Myocyte (in vitro differentiated cells): Measurements from ENCODE around the gene CSNK2A1. TPM values are rescaled to one million over a fixed set of nuclear protein-coding genes. Genes with fewer than 3 reads are reported as not detected.

Source experiments
- DNase-seq: peaks from one replicate; pipeline ENCODE4 v3.0.0-alpha.2; 2012; ENCODE audit warnings: low read depth
- total RNA-seq: library from RNA; depleted of rRNA; stranded (reverse); fragments of >200 nt; gene quantifications from 2 replicates; pipeline ENCODE4 v1.2.3, GENCODE V29; 2014

CSNK2A1 gene
- total RNA-seq, 1 donor from 2014 or later = 199 TPM

GRCh38 chr20:568097-568652 is 24.6 kb upstream of the CSNK2A1 start:
- DNase-seq = no peak

- no peak for DNase-seq
Observed at GRCh38 chr20:564192-564591, 20.6 kb upstream of the CSNK2A1 start.

GRCh38 chr20:563187-563586 is 19.6 kb upstream of the CSNK2A1 start:
- no peak for DNase-seq

- no peak for DNase-seq
Observed at GRCh38 chr20:562232-562897, 18.8 kb upstream of the CSNK2A1 start.

GRCh38 chr20:561437-562231 is 18.0 kb upstream of the CSNK2A1 start:
- DNase-seq = peak; percentile 78

- DNase-seq = no peak
Observed at GRCh38 chr20:560680-561079, 17.1 kb upstream of the CSNK2A1 start.

GRCh38 chr20:558117-558516 is 14.5 kb upstream of the CSNK2A1 start:
- DNase-seq = no peak

- no peak for DNase-seq
Observed at GRCh38 chr20:556984-557383, 13.4 kb upstream of the CSNK2A1 start.

- no peak for DNase-seq
Observed at GRCh38 chr20:555976-556385, 12.4 kb upstream of the CSNK2A1 start.

GRCh38 chr20:550611-551010 is 7.0 kb upstream of the CSNK2A1 start:
- no peak for DNase-seq

GRCh38 chr20:549722-550496 is 6.3 kb upstream of the CSNK2A1 start:
- no peak for DNase-seq

- no peak for DNase-seq
Observed at GRCh38 chr20:548906-549305, 5.3 kb upstream of the CSNK2A1 start.

GRCh38 chr20:547394-547793 is 3.8 kb upstream of the CSNK2A1 start:
- DNase-seq = no peak

- no peak for DNase-seq
Observed at GRCh38 chr20:546353-546752, 2.8 kb upstream of the CSNK2A1 start.

- DNase-seq = peak; percentile 45
Observed at GRCh38 chr20:544153-544725, 649 bp upstream of the CSNK2A1 start.

- DNase-seq = peak; percentile 25
Observed at GRCh38 chr20:542777-543368, 717 bp downstream of the CSNK2A1 start.

GRCh38 chr20:540391-541201 is 3.0 kb downstream of the CSNK2A1 start:
- no peak for DNase-seq

GRCh38 chr20:539848-540247 is 3.7 kb downstream of the CSNK2A1 start:
- DNase-seq = peak; percentile 27

GRCh38 chr20:539191-539590 is 4.4 kb downstream of the CSNK2A1 start:
- no peak for DNase-seq

GRCh38 chr20:537983-538382 is 5.6 kb downstream of the CSNK2A1 start:
- no peak for DNase-seq
